RPMI8226 (cell line): ENCODE results near the gene WASHC1.
"Not testable (repeated sequence)": the region's sequence is repeated elsewhere in the genome, so short reads cannot be mapped to it uniquely, and the experiment has no call there.

Experiments
- DNase-seq: peaks from one replicate; pipeline ENCODE4 v3.0.0-alpha.2; 2015

The WASHC1 gene

DNA sequence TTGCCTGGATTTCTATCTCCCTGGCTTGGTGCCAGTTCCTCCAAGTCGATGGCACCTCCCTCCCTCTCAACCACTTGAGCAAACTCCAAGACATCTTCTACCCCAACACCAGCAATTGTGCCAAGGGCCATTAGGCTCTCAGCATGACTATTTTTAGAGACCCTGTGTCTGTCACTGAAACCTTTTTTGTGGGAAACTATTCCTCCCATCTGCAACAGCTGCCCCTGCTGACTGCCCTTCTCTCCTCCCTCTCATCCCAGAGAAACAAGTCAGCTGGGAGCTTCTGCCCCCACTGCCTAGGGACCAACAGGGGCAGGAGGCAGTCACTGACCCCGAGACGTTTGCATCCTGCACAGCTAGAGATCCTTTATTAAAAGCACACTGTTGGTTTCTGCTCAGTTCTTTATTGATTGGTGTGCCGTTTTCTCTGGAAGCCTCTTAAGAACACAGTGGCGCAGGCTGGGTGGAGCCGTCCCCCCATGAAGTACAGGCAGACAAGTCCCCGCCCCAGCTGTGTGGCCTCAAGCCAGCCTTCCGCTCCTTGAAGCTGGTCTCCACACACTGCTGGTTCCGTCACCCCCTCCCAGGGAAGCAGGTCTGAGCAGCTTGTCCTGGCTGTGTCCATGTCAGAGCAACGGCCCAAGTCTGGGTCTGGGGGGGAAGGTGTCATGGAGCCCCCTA, 15.0 kb downstream of the WASHC1 start:
- not testable (repeated sequence) for DNase-seq

- not testable (repeated sequence) for DNase-seq
Observed at GRCh38 chr9:11206-11605, 18.1 kb downstream of the WASHC1 start.

DNA sequence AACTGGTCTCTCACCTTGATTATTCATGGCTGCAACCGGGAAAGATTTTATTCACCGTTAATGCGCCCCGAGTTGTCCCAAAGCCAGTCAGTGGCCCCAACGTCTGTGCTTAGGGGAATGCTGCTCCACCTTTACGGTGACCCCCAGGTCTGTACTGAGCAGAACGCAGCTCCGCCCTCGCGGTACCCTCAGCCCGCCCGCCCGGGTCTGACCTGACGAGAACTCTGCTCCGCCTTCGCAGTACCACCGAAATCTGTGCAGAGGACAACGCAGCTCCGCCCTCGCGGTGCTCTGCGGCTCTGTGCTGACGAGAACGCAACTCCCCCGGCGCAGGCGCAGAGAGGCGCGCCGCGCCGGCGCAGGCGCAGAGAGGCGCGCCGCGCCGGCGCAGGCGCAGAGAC, 18.6 kb downstream of the WASHC1 start:
- DNase-seq: peak; percentile 29

GRCh38 chr9:10207-10606, 19.0 kb downstream of the WASHC1 start:
- peak; percentile 5 for DNase-seq
